Hematopoietic multipotent progenitor cell treated with erythropoietin and hydrocortisone succinate and interleukin-3 and kit ligand, for 8 days (in vitro differentiated cells): ENCODE results near the gene ASPRV1.
"Not testable (repeated sequence)": the region's sequence is repeated elsewhere in the genome, so short reads cannot be mapped to it uniquely, and the experiment has no call there.

Experiments used
- DNase-seq: peaks from one replicate; pipeline ENCODE4 v3.0.0-alpha.2; 2015

Gene ASPRV1

DNA sequence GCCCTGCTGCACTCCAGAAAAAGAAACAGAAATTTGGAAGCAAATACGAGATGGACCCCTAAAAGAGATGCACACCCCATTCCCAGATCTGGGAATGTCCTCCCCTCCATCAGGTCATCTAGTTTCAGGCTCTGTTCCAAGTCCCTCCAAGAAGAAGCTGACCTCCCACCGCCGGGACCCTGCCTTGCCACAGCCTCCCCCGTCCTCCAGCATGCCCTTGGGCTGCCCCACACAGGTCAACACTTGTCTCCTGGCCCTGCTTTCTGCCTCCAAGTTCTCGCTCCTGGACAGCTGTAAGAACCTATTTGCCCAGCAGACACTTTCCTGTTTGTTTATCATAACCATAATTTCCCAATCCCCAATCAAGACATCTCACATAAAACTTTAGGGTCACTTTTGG lies 2.0 kb downstream of the ASPRV1 start:
- no peak for DNase-seq

DNA sequence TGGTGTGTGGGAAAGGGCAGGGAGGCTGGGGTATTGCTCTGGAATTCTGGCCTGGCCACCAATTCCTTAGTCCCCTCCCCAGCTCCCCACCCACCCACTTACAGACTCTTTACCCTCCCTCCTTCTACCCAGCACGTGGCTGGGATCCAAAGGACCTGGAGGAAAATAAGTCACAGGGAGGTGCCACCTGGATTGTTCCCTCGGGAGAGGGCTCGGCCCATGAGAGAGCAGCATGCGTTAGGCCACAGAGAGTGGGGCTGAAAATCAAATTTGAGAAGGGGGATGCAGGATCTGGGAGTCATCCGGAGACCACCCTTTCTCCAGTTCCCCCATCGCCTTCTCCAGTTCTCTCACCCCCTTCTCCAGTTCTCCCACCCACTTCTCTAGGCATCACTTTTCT lies 3.0 kb downstream of the ASPRV1 start:
- DNase-seq = no peak

DNA sequence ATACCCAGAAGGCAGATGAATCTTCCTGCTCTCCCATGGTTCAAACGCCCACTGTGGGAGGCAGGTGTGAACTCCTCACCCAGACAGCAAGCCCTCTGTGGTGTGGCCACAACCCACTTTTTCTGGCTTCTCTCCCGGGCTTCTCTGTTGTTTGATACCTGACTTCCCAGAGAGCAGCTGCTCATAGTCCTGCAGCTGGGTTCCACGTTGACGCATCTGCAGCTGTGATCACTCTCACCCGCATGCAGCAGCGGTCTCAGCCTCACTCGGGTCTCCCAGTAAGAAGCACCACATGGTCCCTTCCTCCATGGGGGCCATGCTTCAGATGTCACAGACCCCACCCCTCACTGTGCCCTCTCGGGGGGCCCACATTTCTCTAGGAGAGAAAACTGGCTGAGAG lies 3.5 kb downstream of the ASPRV1 start:
- no peak for DNase-seq

DNA sequence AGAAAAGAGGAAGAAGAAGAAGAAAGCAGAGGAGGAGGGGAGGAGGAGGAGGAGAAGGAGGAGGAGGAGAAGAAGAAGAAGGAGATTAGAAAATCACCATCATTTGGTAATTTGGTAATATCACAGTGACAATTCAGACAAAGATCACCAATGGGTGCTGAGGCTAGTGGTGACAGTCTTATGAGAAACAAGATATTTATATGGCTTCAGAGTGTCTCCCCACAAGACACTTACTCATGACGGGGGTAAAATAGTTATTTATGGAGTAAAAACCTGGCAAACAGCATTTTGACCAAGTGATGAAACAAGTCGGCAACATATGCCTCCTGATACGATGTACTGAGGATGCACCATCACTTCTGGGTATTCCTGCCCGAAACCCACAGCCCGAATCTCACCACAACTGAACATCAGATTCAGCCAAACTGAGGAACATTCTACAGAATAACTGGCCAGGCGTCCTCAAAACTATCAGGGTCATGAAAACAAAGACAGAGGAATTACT lies 4.9 kb downstream of the ASPRV1 start:
- no peak for DNase-seq

DNA sequence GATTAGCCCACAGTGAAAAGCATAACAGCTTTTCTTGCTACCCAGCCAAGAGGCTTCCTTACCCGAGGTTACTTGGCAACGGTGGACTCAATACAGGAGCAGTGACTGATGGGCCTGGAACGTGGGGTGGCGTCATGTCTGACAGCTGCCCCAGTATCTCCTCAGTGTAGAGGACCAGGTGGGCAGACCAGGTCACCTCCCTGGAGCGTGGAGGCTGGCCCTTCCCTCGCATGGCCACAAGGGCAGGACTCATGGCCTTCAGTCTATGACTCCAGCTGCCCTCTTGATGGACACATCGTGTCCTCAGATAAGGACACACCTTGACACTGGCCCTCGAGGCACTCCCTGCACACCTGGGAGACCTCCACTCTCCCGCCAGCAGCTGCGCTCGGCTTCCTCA lies 6.4 kb downstream of the ASPRV1 start:
- no peak for DNase-seq

DNA sequence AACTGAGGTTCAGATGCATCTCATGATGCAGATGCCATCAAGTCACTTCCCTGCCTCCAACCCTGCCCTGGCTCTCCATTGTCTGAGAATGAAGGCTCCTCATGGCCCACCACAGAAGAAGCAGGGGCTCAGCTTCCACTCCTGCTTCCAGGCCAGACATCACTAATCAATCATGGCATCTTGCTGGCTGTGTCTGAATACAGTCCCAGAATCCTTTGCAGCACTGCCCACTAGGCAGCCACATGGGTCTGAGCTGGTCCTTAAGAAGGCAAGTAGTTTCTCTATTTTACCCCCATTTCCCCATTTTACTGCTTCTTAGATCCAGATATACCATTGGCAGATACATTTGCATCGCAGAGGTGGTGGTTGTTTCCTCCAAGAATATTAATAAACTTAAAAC lies 7.3 kb downstream of the ASPRV1 start:
- no peak for DNase-seq

DNA sequence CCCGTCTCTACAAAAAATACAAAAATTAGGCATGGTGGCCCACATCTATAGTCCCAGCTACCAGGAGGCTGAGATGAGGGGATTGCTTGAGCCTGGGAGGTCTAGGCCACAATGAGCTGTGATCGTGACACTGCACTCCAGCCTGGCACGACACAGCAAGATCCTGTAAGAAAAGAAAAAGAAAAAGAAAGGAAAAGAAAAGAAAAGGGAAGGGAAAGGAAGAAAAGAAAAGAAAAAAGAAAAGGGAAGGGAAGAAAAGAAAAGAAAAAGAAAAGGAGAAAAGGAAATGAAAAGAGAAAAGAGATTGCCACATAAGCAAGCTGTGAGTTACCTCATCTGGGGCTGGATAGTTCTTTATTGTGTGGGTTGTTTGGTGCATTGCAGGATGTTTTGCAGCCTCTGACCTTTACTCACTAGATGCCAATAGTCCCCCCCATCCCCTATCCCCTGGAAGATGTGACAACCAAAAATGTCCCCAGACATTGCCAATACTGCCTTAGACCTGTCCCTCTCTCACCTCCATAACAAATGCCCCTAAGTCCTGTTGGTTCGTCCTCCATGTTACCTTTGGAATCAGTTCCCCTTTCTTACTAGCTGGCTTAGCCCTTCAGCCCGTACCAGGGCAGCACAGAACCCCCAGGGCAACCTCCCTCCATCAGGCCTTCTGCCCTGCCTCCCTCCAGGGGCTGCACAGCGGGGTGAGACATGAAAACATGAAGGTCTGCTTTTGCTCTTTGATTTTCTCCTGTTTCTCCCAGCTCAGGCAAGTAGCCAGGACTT lies 8.9 kb downstream of the ASPRV1 start:
- DNase-seq = no peak

DNA sequence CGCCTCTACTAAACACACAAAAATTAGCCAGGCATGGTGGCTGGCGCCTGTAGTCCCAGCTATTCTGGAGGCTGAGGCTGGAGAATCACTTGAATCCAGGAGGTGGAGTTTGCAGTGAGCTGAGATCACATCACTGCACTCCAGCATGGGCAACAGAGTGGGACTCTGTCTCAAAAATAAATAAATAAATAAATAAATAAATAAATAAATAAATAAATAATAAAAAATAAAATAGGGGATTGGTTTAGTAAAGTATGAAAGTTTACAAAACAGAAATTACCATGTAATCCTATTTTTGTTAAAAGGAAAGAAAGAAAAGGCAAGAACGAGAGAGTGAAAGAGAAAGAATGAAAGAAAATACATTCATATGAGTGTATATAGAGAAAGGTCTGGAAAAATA lies 10.8 kb downstream of the ASPRV1 start:
- not testable (repeated sequence) for DNase-seq

DNA sequence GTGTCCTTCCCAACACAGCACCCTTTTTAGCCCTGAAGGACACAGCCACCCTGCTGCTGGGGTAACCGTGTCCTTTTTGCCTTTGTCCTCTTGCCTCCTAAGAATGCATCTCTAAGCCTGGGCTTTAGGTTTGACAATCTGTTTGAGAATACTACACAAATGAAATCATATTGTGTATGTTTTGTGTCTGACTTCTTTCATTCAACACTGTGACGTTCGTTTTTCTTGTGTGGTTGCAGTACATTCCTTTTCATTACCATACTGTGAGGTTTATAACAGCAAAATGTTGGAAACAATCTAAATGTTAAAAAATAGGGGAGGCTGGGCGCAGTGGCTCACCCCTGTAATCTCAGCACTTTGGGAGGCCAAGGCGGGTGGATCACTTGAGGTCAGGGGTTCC lies 11.2 kb downstream of the ASPRV1 start:
- DNase-seq = no peak

DNA sequence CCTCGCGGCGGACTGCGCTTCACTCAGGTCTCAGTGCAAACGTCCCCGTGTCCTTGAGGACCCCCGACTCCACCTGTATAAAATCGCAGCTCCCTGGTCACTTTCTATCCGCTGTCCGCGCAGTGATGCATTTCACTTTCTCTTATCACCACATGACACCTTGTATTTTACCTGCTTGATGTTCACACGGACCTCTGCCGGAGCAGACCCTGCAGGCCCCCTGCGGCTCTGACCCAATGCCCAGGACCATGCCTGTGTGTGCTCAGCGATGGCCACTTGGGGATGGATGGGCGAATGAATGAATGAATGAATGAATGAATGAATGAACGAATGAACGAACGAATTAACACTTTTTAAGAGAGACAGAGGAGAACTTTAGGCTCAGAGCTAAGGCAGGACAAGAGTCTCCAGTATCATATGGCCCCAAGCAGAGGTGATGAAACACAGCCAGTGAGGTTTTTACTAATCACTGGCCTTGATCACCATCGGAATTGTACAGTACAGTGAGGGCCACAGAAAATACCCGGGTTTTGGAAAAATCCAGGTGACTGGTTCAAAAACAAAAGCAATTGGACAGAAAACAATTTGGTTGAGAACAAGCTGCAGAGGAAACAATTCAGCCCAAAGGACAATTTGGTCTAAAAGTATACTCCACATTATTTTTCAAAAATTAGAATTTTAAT lies 12.3 kb downstream of the ASPRV1 start:
- no peak for DNase-seq

DNA sequence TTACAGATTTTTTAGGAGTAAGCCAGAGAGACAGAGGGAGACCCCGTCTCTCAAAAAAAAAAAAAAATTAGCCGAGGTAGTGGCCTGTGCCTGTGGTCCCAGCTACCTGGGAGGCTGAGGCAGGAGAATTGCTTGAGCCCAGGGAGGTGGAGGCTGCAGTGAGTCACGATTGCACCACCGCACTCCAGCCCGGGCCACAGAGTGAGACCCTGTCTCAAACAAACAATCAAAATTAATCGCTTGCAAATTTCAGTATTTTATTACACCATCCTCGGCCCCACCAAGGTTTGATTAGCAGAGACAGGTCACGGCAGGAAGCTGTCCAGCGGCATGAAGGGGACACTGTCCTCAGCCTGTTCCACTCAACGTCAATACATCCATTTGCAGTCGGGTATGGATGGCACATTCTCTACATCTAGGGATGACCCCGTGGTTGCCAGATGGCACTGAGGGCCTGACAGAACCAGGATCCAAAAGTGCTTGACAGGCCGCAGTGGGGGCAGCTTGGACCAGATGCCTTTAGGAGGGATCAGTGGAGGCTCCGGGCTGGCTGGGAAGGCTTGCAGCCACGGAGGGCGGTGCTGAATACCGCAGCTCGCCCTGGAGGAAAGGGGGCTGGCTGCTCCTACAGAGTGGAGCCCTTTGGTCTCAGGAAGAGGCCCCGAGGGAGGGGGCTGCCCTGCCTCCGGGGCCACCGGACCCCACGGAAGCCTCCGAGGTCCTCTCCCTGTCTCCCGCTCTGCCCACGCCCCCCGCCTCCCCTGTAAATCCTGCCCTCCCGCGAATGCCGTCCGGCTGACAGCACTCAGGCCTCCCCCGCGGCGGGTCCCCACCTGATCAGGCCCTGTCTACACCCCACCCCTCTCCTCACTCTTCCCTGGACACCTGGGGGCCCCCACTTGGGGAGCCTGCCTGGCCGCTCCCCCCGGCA lies 13.1 kb downstream of the ASPRV1 start:
- DNase-seq = no peak

DNA sequence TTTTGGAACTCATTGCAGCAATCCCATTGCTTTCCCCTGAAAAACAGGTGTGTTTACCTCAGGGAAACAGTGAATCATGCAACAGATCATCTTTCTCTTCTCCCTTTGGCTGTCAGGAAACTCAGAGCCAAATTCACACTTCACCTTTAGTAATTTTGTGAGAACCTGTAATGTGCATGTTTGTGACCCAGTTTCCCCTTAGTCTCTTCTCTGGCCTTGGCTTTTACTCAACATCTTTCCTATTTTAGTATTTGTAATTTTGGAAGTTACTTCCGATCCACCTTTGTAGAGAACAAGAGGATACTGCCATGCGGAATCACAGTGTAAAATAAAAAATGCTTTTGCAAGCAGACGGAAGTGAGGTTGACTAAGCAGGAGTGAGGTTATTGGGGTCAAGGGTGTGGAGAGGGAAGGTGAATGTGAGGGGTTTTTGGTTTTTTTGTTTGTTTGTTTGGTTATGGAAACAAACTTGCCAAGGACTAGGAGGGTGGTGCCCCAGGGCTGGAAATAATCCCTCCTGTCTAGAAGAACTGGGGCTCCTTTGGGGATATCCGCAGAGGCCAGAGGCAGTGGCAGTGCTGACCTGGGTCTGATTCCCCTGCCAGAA lies 14.0 kb downstream of the ASPRV1 start:
- no peak for DNase-seq

DNA sequence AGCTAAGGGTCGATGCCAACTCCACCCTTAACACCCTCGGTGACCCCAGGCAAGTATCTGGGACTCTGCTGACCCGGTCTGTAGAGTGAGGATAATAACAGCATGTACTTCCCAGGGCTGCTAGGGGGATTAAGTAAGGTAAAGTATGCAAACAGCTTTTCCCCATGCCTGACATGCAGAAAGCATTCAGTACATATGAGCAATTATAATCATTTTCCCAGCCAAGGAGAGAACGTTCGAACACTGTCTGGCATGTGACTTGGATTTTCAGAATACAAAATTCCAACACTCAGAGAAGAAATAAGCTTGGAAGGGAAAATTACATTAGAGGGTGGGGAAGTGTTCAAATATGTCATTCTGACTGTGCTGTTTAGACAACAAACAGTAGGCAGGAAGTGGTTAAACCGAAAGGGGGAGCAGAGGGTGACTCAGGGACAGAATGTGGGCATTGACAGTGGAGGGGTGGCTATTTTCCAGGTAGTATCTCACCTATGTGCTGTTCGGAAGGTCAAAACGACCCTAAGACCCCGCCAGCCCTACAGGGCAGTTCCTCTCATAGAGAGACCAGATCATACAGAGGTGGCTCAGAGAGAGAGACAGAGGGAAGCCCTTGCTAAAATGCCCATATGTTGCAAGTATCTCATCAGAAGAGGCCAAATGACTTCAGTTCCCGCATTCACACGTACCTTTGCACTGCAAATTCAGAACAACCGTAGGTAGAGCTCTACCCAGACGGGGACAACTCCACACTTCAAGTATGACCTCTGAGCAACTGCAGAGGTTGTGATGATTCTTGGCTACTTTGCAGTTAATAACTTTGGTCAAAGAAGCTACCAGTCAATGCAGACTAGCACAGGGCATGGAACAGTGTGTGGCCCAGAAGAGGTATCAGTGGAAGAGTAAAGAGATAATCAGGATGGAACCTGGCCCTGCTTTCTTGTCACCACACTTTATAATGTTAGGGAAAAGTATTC lies 14.8 kb downstream of the ASPRV1 start:
- peak; percentile 83 for DNase-seq

DNA sequence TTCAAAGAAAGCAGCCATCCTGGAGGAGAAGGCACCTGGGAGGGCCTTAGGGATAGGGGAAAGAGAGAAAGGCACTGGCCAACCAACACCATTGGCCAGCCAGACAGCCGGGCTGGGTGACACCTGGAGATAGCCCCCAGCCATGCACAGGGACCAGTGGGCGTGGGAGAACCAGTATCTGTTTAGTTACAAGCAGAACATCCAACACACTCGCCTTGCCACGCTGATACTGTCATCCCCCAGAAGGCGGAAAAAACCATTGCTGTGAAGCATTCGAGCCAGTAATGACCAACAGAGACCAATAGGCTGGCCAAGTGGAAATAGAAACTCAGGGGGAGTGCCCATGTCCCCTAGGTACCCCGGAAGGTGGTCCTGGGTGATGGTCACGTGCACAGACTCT lies 15.5 kb downstream of the ASPRV1 start:
- peak; percentile 40 for DNase-seq

DNA sequence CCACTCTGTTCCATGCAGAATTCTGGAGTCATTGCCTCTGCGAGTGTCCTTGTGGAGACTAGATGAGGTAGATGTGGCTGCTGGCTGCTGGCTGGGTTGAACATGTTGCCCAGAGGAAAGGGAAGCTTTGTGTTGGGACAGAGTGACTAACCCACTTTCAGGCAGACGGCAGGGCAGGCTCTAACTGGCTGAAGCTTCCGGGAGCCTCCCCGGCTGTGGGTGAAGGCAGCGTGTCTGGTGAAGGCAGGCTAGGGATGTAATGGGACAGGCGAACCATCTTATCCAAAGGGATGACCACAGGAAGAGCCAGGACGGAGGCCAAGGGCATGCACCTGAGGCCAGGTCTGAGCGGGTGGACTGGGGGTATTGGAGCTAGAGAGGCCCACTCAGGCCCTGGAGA lies 16.0 kb downstream of the ASPRV1 start:
- peak; percentile 47 for DNase-seq

DNA sequence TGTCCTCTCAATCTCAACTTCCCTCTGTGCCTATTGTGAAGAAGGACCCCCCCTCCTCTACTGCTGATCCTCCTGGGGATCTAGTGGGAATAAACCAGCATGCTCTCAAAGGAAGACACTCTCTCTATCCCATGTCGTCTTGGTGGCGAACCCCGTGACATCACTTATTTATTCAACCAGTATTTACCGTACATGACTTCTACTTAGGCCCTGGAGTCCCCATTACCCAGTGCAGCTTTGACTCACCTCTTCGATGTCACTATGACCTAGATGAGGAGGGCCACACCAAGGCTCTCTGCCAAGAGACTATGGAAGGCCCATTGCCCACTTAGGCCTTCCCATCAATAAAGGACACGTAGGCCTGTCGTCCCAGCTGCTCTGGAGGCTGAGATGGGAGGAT lies 16.7 kb downstream of the ASPRV1 start:
- DNase-seq = no peak

DNA sequence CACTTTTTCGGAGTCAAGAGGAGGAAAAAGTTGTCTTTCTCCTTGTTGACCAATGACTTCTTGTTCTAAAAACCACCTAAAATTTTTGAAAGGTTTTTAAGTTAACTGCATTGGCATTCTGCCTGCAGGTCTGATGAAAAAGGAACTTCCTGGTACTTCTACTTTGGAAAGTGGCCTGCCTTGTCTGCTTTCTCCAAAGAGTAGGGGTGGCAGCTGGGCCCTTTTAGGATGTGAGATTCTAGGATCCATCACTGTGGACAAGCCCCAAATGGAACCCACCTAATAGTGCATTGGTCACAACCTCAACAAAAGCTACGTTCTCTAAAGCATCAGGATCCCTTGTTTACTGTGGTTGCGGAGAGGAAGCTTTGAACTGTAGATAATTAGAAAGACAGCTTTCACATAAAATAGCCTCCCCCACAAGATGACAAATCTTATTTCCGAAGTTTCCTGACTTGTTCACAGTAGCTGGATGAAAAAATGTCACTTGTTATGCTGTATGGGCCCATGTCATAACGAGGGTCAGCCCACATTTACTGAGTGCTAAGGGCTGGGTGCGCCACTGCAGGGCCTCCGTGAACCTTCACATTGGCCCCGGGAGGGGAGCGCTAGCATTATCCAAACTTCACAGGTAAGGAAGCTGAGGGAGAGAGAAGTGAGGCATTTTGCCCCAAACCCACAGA lies 17.4 kb downstream of the ASPRV1 start:
- DNase-seq = peak; percentile 45

DNA sequence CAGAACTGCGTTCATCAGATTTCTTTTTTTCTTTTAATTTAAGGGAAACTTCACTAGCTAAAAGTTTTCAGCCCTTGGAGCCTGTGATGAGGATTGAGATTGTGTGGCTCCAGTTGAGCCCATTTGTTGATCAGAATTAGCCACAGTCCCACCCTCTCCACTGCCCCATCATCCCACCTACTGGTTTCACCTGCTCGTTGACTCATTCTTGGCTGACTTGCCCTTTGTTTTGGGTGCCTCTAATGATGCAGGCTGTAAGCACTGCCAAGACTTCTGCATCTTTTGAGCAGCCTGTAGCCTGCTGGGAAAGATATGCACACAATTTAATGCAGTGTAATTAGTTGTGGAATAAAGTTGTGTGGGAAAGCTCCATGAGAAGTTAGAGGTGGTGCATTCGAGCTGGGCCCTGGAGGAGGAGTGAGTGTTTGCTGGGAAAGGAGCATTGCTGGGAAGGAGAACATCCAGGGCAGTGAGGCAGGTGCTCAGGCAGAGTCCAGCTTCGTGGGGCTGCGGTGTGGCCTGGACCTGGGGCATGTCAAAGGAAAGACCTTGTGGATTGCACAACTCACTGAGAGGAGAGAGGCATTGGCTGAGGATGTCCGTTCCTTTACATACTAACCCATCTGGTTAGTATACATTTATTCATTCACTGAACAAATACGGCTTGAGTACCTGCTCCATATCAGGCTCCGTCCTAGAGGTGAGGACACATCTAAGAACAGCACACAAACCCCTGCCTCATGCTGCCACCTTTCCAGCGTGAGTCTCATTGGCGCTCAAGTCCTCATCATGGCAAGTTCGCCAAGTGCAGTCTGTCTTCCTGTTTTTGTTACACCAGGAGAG lies 18.2 kb downstream of the ASPRV1 start:
- no peak for DNase-seq

DNA sequence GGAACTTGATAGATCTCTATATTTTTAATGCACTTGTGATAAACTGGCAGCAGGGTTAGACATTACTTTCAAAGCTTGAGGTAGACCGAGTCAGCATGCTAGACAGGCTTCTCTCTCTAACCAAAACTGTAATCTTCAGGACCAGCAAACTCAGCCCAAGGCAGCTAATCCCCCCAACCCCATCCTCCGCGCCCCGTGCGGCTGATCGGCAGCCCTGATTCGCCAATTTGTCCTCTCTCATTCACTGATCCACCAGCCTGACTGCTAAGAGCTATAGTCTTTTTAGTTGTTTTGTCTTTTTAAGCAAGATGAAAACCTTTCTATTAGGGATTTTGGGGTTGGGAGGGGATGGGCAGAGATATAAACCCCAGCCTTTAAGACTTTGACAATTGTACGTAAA lies 20.7 kb downstream of the ASPRV1 start:
- no peak for DNase-seq

DNA sequence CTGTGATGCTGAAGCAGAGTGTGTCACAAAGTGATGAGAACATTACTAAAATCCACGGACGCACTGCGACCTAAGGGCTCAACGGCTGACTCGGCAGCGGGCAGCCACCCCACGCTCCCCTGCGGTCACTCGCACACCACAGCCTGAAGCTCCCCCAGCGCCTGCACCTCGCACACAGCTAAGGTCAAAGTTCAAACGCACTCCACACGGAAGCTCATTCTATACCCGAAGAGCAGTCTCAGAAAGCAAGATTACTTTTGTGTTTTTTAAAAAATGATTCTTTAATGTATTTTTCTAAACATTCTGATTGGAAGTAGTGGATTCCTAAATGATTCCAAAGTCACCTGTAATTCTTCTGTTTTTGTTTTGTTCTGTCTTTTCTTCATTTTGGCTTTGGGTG lies 21.7 kb downstream of the ASPRV1 start:
- DNase-seq = no peak
